GM21526 (cell line): ENCODE data around the gene CCDC28B.

Experiments
- ATAC-seq: cut with Tn5 transposase; IDR thresholded peaks from one replicate; pipeline ENCODE4 v1.9.1; 2021; ENCODE audit warnings: moderate library complexity; ENCODE audit not compliant: unreplicated experiment, low FRiP score

Gene CCDC28B

DNA sequence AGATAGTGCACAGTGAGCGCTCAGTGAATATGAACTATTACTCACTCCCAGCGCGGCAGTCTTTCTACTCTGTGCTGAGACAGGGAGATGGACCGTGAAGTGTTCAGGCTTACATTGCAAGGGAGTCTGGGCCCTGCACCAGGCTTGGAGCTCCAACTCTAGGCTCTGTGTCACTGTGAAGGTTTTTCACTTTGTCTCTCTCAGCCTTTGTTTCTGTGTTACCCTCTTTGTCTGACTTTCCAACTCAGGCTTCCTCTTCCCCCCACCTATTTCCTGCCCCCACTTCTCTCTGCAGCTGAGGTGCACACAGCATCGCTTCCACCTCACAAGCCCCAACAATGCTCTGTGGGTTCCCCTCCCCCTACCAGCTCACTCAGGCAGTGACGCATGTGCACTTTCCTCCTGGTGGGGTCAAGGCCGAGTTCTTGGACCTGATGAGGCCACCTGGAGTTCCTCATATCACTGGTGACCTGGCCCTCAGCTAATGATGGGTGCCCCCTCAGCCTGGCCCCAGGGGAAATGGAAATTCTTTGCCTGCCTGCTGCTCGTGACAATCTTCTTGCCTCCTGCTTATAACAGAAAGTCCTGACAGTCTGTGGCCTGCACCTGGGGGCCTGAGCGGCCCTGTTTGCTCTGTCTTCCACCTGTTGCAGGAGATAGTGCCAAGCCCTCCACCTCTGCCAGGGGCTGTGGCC, 49.6 kb downstream of the CCDC28B start:
- peak; percentile 39 for ATAC-seq

DNA sequence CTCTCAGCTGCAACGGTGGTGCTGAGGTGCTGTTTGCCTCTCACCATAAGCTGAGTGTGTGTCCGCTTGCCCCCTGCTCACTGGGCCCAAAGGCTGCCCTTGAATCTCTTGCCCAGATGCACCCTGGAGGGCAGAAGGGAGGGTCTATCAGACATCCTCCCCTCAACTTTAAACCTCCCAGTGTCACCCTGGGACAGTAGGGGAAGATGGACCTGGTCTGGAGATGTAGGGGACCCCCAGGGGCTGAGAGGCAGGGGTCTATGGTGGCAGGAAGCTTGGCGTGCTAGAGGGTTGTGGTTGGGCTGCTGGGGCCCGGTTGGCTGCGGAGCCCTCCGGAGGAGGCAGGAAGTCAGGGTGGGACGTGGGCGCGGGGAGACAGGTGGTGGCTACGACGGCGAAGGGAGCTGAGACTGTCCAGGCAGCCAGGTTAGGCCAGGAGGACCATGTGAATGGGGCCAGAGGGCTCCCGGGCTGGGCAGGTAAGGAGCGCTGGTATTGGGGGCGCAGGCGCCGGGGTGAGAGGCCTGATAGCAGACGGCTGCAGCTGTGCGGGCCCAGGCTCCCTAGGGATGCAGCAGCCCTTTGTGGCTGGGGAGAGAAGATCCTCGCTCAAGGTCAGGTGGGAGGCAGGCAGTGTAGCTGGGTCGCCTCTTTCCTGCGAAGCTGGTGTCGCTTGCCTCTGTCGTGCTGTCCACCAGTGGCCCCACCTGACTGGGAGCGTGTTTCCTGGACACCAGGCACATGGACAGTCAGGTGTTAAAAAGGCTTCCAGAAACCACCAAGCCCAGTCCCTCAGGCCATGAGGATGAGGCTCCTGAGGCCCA, 50.7 kb downstream of the CCDC28B start, which contains the start of gene LCK:
LCK (plus strand) TSS at position 373 of the 824 bp plus-strand sequence. CDS start 23,065 bp downstream, outside the sequence.
- no peak for ATAC-seq
